NCI-H187 (cell line): Measurements from ENCODE around the gene CXCL16.

Experiments used
- DNase-seq, 2 experiments: peaks; one replicate each; lab custom pipeline; 2025; lab: John Stamatoyannopoulos, UW

The CXCL16 gene

GRCh38 chr17:4751932-4752331 is 12.2 kb upstream of the CXCL16 start:
- no peak for DNase-seq

- DNase-seq: no peak
Measured at GRCh38 chr17:4750606-4751005, 10.9 kb upstream of the CXCL16 start.

DNA sequence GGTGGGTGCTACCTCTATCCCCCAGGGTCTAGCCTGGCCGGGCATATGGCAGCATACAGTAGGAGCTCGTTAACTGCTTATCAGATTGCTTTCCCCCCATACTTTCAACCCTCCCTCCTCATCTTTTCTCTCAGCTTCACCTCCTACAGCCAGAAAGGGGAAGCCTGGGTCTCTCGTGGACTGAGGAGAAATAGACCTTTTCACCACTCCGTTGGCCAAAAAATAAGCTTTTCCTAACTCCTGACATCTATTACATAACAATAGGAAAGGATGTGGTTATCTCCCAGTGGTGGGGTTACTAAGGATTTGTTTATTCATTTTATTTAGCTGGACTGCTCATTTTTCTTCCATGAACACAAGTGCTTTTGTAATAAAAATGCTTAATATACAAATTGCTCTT is 9.0 kb upstream of the CXCL16 start:
- no peak for DNase-seq

DNA sequence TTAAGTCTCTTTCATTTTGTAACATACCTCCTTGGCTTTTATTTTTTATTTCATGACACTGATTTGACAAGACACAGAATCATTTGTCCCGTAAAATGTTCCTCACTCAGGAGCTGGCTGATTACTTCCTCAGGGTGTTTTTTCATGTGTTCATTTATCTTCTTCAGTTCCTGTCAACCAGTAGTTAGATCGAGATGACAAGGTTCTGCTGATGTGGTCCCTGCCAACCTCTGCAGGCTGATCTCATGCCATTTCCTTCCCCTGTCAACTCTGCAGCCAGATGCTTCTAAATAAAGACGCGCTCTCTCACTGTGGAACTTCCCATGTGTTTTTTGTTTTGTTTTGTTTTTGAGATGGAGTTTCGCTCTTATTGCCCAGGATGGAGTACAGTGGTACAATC is 8.1 kb upstream of the CXCL16 start:
- no peak for DNase-seq

- DNase-seq: no peak
Measured at GRCh38 chr17:4744999-4745969, 5.6 kb upstream of the CXCL16 start.

GRCh38 chr17:4743898-4744297 is 4.2 kb upstream of the CXCL16 start:
- no peak for DNase-seq

- no peak for DNase-seq
Measured at GRCh38 chr17:4743216-4743615, 3.5 kb upstream of the CXCL16 start.

DNA sequence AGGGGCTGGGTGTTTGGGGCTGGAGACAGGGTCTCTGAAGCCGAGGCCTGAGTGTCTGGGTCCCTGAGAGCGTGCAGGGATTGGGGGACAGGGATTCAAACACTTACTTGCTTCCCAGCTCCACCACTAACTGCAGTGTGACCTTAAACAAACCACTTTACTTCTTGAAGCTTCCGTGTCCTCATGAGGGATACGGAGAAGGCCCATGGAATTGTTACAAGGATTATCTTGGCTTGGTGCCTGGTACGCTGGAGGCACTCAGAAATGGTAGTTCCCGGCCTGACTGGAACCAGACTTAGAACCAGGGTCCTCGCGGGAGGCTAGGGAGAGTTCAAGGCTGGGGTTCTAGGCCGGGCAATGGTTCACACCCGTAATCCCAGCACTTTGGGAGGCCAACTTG is 2.9 kb upstream of the CXCL16 start:
- no peak for DNase-seq

- no peak for DNase-seq
Measured at GRCh38 chr17:4742133-4742532, 2.4 kb upstream of the CXCL16 start.

GRCh38 chr17:4741544-4741943 is 1.8 kb upstream of the CXCL16 start:
- DNase-seq: no peak

DNA sequence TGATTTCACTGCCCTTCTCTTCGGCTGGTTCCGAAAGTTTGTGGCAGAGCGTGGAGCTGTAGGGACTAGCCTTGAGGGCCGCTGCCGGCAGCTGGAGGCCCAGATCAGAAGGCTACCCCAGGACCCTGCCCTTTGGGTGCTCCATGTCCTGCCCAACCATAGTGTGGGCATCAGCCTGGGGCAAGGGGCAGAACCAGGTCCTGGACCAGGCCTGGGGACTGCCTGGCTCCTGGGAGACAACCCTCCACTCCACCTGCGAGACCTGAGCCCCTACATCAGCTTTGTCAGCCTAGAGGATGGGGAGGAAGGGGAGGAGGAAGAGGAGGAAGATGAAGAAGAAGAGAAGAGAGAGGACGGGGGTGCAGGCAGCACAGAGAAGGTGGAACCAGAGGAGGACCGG is 856 bp upstream of the CXCL16 start:
- no peak for DNase-seq

- DNase-seq: no peak
Measured at GRCh38 chr17:4740025-4740351, 260 bp upstream of the CXCL16 start.

GRCh38 chr17:4738136-4739121 is 1.3 kb downstream of the CXCL16 start:
- DNase-seq: no peak

DNA sequence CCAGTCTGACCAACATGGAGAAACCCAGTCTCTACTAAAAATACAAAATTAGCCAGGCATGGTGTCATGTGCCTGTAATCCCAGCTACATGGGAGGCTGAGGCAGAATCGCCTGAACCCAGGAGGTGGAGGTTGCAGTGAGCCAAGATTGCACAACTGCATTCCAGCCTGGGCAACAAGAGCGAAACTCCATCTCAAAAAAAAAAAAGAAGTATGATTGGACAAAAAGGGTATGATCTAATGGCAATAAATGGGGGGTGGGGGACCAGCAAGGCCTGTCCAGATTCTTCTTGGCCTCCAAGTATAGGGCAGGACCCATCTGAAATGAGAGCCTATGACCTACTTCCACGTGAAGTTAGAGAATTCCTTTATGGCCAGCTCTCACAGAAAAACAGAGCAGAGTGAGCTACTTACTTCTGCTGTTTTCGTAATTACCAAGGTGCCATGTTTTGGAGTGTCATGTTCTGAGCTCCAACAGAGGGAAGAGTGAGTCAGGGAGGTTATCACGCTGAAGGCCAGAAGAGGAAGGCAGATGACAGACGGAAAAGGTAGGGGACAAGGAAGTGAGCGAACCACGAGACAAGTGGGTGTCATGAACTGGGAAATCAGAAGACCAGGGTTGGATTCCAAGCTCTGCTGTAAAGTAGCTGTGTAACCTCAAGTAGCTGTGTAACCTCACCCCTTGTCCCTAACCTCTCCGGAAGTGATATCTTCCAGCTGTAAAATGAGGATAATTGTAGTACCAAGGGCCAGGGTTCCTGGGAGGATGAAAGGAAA is 3.7 kb downstream of the CXCL16 start:
- no peak for DNase-seq

GRCh38 chr17:4734857-4735475 is 4.8 kb downstream of the CXCL16 start:
- no peak for DNase-seq

DNA sequence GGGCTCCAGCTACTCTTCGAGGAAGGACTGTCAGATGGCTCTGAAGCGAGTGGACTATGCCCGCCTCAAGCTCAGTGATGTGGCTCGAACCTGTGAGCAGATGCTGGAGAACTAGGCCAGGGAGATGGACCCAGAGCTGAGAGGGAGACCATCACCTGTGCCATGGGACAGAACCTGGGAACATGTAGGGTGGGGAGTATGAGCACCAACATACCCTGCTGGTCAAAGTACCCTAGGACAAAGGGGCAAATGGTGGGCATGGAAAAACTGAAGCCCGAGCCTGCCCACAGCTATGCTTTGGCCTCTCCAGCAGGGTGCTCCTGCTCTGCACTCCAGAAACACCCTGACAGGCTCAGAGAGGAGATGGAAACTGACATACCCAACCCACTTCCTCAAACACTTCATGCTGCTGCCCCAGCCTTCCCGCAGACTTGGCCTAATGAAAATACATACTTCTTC is 6.6 kb downstream of the CXCL16 start:
- DNase-seq: no peak

- DNase-seq: no peak
Measured at GRCh38 chr17:4728124-4728523, 11.6 kb downstream of the CXCL16 start.

GRCh38 chr17:4725646-4726310 is 13.9 kb downstream of the CXCL16 start:
- DNase-seq: no peak

DNA sequence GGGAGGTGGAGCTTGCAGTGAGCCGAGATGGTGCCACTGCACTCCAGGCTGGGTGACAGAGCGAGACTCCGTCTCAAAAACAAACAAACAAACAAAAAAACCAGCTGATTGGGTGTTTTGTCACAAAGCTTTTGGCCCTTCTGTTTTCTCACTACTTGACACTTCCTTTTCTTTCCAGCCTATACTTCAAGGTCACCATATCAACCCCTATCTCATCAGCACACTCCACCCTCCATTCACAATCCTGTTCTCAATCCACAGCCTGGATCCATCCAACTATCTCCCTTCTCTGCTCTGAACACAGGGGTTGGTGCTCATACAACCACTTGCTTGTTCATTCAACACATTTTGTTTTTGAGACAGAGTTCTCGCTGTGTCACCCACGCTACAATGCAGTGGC is 15.1 kb downstream of the CXCL16 start:
- no peak for DNase-seq

- DNase-seq: no peak
Measured at GRCh38 chr17:4722678-4723240, 17.0 kb downstream of the CXCL16 start.
